HG03159 (cell line): ENCODE results near the gene NT5C1B.
A peak's percentile ranks its signal among the peaks of the same experiment; 100 is the strongest.

Source experiments
- ATAC-seq: cut with Tn5 transposase; IDR thresholded peaks from one replicate; pipeline ENCODE4 v1.9.1; 2021; ENCODE audit warnings: mild to moderate bottlenecking, moderate library complexity; ENCODE audit not compliant: unreplicated experiment

Gene NT5C1B

GRCh38 chr2:18600255-18600613 lies 10.9 kb upstream of the NT5C1B start:
- peak; percentile 59 for ATAC-seq

GRCh38 chr2:18599509-18600254 lies 10.3 kb upstream of the NT5C1B start:
- ATAC-seq = no peak

- no peak for ATAC-seq
Observed at GRCh38 chr2:18598848-18599484, 9.6 kb upstream of the NT5C1B start.

- no peak for ATAC-seq
Observed at GRCh38 chr2:18597618-18598017, 8.2 kb upstream of the NT5C1B start.

GRCh38 chr2:18596993-18597392 lies 7.6 kb upstream of the NT5C1B start:
- ATAC-seq = no peak

- no peak for ATAC-seq
Observed at GRCh38 chr2:18593496-18593895, 4.1 kb upstream of the NT5C1B start.

GRCh38 chr2:18592372-18592771 lies 3.0 kb upstream of the NT5C1B start:
- ATAC-seq = no peak

GRCh38 chr2:18588802-18589201 lies 567 bp downstream of the NT5C1B start:
- ATAC-seq = no peak

- ATAC-seq = no peak
Observed at GRCh38 chr2:18588049-18588448, 1.3 kb downstream of the NT5C1B start.

- ATAC-seq = no peak
Observed at GRCh38 chr2:18585526-18585925, 3.8 kb downstream of the NT5C1B start.

- no peak for ATAC-seq
Observed at GRCh38 chr2:18584608-18584954, 4.8 kb downstream of the NT5C1B start.

- no peak for ATAC-seq
Observed at GRCh38 chr2:18583905-18584607, 5.3 kb downstream of the NT5C1B start.

GRCh38 chr2:18580606-18581005 lies 8.8 kb downstream of the NT5C1B start:
- ATAC-seq = no peak

GRCh38 chr2:18578033-18578432 lies 11.3 kb downstream of the NT5C1B start:
- no peak for ATAC-seq

- no peak for ATAC-seq
Observed at GRCh38 chr2:18566145-18566769, 23.1 kb downstream of the NT5C1B start.

- peak; percentile 0 for ATAC-seq
Observed at GRCh38 chr2:18560797-18561085, 28.6 kb downstream of the NT5C1B start.

- peak; percentile 97 for ATAC-seq
Observed at GRCh38 chr2:18560031-18560796, 29.2 kb downstream of the NT5C1B start, which contains the start of gene RDH14. RDH14 (minus strand) TSS chr2:18560653; CDS start chr2:18560572, 81 bp downstream.

- peak; percentile 2 for ATAC-seq
Observed at GRCh38 chr2:18559531-18560030, 29.8 kb downstream of the NT5C1B start.

GRCh38 chr2:18558458-18558857 lies 30.9 kb downstream of the NT5C1B start:
- no peak for ATAC-seq

GRCh38 chr2:18557121-18557520 lies 32.2 kb downstream of the NT5C1B start:
- no peak for ATAC-seq
